Camera-type eye (tissue), 1 donor: Measurements from ENCODE around the gene MYOD1. TPM values are rescaled to one million over a fixed set of nuclear protein-coding genes. Genes with fewer than 3 reads are reported as not detected.

Source experiments
- total RNA-seq: library from RNA; depleted of rRNA; stranded (reverse); fragments of >200 nt; gene quantifications from one replicate; pipeline ENCODE4 v1.2.3, GENCODE V29; 2014

Gene MYOD1
- total RNA-seq = 2.4 TPM

GRCh38 chr11:17719028-17719937, at the start of gene MYOD1:
Gene MYOD1, plus strand, starts transcription at chr11:17719571. Its CDS starts 212 bp downstream, at chr11:17719783.

GRCh38 chr11:17734418-17734911, 15.1 kb downstream of the MYOD1 start, which contains the start of gene KCNC1:
Gene KCNC1, plus strand, starts transcription at chr11:17734781. Its CDS starts 1,222 bp downstream, at chr11:17736003.

Other genes with a start within 250 kb of the MYOD1 start
- 10.6 TPM for gene ABCC8, start 242.7 kb upstream of the MYOD1 start, total RNA-seq
- 1.3 TPM for gene USH1C, start 175.2 kb upstream of the MYOD1 start, total RNA-seq
- gene OTOG, start 172.3 kb upstream of the MYOD1 start, total RNA-seq = not detected
- 5.5 TPM for gene KCNC1, start 15.2 kb downstream of the MYOD1 start, total RNA-seq